AG08396 (cell line): ENCODE results near the gene FUT3.
A peak's percentile ranks its signal among the peaks of the same experiment; 100 is the strongest.
"Not testable (repeated sequence)": the region's sequence is repeated elsewhere in the genome, so short reads cannot be mapped to it uniquely, and the experiment has no call there.

Source experiments
- DNase-seq: peaks from one replicate; pipeline ENCODE4 v3.0.0; 2012; ENCODE audit warnings: low spot score, mixed read lengths

Gene FUT3

DNA sequence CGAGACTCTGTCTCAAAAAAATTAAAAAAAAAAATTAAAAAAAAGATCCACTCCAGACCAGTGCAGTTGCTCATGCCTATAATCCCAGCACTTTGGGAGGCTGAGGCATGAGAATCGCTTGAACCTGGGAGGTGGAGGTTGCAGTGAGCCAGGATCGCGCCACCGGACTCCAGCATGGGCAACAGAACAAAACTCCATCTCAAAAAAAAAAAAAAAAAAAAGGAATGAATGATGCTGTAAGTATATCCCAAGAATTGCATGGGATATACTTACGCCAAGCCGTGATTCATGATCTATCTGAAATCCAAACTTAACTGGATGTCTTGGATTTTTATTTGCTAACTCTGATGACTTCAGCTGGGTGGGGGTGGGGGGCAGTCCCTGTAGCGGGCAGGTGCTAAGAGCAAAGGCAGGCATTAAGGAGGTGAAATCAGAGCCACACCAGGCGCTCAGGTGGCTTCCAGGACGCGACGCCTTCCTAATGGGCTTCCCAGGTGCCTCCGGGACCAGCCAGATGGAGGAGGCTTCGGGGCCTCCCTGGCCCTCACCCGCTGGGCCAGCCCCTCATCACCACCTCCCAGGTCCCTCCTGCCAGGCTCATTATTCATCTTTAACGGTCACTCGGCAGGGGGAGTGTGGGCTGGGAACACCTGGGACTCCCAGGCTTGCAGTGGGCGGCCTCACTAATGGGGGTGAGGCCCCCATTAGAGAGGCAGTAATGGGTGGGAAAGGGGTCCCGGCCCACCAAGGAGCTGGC, 30.5 kb upstream of the FUT3 start:
- no peak for DNase-seq

DNA sequence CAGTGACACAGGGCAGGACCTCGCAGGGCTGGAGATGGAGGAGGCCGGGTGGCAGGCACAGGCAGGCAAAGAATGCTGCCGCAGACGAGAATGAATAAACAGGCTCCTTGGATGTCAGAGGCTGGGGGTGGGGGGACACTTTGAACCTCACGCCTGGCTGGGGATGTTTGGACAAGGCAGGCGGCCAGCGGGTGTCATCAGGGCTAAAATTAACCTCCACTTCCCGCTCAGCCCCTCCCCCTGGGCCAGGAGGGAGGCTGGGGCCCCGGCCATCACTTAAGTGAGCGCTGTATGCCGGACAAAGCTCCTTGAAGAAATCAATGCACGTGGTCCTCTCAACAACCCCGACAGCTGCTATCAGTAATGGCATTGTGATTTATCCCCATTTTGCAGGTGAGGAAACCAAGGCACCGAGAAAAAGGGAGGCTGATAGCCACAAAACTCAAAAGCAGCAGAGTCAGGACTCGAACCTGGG, 29.4 kb upstream of the FUT3 start:
- peak; percentile 87 for DNase-seq

DNA sequence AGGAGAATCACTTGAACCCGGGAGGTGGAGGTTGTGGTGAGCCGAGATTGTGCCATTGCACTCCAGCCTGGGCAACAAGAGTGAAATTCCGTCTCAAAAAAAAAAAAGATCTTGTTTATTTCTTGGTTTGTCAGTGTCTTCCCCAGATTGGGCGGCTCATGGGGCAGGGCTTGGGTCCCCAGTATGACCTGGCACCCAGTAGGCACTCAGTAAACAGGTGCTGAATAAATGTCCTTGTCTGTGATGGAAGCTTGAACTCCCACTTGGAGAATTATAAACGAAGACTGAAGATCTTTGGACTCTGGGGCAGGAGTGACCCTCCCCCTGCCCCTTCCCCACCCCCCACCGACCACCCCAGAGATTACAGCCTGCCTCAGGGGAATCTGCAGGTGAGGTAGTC, 28.9 kb upstream of the FUT3 start:
- no peak for DNase-seq

DNA sequence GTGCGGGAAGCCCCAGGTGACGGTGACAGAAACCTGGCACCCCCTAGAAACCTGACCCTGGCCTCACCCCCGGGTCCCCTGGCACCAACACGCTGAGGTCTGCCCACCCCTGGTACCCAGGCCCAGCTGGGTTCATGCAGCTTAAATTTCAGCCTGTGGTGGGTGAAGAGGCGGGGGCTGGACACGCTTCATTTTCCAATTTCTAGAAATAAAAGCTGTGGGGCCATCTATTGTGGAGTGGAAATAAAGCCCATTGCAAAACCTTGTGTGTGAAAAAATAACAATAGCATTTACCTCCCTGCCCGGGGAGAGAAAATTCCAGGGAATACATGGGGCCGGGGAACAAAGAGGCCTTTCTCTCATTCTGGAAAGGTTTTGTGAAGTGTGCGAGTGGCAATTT, 26.6 kb upstream of the FUT3 start:
- DNase-seq = no peak

DNA sequence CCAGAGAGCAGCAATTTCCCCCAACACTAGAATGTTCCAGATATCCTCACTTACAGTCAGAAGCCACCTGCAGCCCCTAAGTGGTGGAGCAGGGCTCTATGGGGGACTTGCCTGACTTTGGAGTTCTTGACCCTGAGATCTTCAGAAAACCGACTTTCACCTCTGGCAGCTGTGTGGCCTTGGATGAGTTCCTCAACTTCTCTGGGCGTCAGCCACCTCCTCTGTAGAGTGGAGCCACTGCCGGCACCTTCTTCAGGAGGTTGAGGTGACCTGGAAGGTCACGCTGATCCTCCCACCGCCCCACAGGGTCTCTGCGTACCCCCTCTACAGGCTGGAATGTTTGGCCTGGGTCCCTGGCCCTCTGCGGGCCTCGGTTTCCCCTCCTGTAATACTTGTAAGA, 26.2 kb upstream of the FUT3 start:
- DNase-seq = no peak

DNA sequence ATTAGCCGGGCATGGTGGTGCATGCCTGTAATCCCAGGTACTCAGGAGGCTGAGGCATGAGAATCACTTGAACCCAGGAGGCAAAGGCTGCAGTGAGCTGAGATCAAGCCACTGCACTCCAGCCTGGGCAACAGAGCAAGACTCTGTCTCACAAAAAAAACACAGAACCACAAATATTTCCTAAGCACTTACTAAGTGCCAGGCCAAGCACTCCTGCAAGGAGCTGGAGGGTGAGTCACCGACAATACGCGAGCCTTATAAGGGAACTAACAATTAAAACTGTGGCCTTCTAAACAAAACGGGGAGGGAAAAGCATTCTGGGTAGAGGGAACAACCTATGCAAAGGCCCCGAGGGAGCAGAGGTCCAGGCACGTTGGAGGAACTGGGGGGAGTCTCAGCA, 23.2 kb upstream of the FUT3 start:
- DNase-seq = not testable (repeated sequence)

DNA sequence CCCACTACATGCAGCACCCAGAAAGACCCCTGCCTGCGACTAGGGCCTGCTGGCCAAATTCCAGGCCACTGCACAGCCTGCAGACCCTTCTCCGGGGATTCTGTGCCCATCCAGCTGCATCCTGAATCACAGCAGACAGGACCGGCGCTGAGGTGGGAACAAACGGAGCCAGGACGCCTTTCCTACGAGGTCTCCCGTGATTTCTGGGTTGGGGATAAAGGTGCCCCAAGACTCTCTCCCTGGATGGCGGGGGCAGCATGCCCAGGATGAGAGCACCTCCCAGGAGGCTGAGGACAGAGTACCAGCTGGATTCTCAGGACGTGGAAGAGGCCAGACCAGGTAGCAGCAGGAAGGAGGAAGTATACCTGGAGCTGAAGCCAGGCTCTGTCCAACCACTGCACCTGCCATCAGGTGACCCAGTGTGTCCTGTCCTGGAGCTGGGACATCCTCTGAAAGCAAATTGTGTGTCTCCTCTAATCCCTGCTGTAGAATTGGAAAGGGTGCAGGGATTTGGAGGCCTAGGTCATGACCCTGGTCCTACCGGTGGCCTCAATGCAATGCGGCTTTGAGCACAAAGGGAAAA, 22.5 kb upstream of the FUT3 start:
- DNase-seq = no peak

DNA sequence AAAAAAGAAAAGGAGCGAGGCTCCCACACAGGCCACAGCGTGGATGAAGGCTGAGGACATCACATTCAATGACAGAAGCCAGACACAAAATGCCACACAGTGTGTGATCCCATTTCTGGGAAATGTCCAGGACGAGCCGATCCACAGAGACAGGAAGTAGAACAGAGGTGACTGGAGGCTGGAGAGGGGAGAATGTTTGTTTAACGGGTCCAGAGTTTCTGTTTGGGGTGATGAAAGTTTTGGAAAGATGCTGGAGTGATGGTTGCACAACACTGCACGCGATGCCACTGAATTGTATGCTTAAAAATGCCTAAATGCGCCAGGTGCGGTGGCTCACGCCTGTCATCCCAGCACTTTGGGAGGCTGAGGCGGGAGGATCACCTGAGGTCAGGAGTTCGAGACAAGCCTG, 19.7 kb upstream of the FUT3 start:
- DNase-seq = no peak

DNA sequence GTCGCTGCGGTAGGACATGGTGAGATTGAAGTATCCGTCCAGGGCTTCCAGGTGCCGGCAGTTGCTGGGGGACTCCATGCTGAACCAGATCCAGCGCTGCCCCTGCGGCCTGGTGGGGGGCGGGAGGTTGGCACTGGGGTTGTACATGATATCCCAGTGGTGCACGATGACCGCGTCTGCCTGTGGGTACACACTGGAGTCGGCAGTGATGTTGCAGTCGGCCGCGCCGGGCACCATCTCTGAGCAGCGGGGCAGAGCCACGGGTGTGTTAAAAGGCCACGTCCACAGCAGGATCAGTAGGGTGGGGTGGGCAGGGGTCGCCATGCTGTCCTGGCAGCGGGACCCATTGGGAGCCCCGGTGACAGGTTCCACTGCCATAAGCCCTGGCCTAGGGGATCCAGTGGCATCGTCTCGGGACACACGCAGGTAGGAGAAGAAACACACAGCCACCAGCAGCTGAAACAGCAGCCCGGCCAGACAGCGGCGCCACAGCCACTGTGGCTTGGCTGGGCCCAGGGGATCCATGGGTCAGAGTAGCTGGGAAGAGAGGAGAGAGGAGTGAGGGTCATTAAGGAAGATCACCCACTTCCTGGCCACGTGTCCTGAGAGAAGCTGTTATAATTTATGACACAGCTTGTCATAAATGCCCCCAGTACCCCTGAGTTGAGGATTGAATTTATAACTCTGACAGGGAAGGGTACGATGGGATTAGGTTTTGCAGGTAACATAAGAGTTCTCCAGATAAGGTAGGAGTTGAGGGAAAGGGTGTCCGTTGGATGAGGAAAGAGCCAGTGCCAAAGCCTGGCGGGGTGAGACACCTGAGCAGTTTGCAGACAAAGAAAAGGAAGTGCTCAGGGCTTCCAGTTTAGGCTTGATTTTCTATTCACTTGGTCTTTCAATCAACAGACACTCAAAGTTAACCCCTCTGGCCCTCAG, 16.2 kb upstream of the FUT3 start:
- no peak for DNase-seq

DNA sequence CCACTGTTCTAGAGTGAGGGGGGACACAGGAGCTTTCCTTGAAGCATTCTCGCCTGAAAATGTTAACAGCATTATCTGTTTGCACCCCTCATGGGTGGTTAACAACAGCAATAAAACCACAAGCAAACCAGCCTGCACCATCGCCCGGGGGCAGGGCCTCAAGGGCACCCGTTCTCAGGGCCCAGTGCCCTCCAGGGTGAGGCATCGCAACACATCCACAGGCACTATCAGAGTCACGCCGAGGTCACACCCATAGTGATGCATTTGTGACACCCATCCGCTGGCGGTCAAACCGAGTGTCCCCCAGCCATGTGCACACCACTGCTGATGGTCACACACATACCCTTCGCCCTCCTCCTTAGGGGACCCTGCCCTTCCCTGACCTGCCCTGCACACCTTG, 14.5 kb upstream of the FUT3 start:
- no peak for DNase-seq

DNA sequence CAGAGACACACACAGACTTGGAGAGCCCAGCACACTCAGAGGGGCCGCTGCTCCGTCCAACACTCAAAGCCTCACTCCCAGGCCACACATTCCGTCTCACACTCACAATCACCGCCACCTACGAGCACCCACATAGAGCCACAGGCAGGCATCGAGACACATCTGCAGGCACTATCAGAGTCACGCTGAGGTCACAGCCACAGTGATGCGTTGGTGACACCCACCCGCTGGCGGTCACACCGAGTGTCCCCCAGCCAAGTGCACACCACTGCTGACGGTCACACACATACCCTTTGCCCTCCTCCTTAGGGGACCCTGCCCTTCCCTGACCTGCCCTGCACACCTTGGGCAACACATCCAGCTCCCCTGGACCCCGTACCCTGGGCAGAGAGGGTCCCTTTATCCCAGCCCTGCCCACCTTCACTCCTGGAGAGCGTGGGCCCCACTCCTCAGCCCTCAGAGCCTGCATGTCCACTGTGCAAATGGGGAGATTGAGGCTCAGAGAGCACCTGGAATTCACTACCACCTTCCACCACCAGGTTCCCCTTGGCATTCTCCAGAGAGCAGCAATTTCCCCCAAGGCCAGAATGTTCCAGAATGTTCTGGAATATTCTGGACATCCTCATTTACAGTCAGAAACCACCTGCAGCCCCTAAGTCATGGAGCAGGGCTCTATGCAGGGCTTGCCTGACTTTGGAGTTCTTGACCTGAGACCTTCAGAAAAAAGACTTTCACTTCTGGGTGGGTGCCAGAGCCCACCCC, 13.7 kb upstream of the FUT3 start:
- no peak for DNase-seq

DNA sequence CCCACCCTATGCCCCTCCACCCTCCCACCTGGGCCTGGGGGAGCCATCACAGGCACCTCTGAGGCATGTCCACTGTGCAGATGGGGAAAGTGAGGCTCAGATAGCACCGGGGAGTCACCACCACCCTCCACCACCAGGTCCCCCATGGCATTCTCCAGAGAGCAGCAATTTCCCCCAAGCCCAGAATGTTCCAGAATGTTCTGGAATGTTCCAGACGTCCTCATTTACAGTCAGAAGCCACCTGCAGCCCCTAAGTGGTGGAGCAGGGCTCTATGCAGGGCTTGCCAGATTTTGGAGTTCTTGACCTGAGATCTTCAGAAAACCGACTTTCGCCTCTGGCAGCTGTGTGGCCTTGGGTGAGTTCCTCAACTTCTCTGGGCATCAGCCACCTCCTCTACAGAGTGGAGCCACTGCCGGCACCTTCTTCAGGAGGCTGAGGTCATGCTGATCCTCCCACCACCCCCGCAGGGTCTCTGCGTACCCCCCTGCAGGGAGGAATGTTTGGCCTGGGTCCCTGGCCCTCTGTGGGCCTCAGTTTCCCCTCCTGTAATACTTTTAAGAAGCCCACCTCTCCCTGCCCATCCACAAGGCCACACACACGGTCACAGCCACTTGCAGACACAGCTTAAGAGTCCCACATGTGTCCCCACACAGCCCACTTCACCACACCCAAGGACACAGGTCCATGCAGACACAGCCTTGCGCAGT, 12.9 kb upstream of the FUT3 start:
- DNase-seq = no peak

DNA sequence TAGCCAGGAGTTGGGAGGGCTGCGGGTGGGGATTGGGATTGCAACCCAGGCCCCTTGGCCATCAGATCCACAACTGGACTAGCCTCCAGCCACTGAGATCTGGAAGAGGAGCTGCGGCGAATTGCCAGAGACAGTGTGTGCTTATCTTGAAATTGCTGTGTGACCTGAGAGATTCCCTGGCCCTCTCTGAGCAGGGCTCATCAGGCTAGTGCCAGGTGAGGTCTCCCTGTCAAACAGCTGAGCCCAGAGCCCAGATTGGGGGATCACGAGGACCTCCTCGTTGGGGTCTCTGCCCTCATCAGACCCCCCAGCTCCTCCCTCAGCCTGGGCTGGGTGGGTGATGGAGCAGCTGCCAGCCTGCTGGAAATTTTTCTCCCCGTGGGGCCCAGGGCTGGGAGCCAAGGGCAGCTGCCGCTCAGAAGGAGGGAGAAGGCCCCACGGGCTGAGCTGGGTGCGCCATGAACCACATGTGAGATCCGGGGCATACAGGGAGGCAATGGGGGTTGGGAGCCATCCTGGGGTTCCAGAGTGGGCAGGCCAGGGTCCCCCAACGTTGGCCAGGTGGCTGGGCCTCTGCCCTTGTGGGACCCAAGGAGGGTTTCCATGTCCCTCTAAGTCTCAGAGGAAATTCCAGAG, 11.9 kb upstream of the FUT3 start:
- DNase-seq = no peak

DNA sequence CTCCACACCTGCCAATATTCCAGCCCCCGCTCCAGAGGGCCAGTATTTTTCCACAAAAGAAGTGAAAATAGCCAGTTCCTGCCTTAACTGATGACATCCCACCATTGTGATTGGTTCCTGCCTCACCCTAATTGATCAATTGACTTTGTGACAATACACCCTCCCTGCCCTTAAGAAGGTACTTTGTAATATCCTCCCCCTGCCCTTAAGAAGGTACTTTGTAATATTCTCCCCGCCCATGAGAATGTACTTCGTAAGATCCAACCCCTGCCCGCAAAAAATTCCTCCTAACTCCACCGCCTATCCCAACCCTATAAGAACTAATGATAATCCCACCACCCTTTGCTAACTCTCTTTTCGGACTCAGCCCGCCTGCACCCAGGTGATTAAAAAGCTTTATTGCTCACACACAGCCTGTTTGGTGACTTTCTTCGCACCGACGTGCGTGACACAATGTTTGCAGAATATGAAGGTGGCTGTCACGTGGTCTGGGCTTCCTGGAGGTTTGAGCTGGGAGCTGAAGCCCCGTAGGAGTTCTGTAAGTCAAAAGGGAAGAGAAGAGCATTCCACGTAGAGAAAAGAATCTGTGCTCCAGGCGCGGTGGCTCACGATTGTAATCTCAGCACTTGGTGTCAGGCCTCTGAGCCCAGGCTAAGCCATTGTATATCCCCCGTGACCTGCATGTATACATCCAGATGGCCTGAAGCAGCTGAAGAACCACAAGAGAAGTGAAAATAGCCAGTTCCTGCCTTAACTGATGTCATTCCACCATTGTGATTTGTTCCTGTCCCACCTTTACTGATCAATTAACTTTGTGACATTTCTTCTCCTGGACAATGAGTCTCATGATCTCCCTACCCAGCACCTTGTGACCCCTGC, 6.2 kb upstream of the FUT3 start:
- DNase-seq = no peak

DNA sequence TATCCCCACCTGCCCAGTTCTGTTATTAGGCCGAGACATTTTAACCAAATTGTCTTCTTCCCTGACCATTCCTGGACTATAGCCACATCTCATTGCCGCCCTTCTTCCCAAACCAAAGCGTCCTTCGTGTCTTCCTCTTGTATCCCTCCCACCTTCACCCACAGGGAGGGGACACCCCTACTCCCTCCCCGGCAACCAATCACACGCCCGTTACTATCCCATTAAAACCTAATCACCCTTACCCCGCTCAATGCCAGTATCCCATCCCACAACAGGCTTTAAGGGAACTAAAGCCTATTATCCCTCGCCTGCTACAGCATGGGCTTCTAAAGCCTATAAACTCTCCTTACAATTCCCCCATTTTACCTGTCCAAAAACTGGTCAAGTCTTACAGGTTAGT, 3.9 kb upstream of the FUT3 start:
- DNase-seq = not testable (repeated sequence)

DNA sequence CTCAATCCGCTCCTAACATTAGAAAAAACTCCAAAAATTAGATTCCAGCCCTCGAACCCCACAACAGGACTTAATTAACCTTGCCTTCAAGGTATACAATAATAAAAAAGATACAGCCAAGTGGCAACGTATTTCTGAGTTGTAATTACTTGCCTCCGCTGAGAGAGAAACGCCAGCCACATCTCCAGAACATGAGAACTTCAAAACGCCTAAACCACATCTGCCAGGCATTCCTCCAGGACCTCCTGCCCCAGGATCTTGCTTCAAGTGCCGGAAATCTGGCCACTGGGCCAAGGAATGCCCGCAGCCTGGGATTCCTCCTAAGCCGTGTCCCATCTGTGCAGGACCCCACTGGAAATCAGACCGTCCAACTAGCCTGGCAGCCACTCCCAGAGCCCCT, 2.9 kb upstream of the FUT3 start:
- DNase-seq = not testable (repeated sequence)

DNA sequence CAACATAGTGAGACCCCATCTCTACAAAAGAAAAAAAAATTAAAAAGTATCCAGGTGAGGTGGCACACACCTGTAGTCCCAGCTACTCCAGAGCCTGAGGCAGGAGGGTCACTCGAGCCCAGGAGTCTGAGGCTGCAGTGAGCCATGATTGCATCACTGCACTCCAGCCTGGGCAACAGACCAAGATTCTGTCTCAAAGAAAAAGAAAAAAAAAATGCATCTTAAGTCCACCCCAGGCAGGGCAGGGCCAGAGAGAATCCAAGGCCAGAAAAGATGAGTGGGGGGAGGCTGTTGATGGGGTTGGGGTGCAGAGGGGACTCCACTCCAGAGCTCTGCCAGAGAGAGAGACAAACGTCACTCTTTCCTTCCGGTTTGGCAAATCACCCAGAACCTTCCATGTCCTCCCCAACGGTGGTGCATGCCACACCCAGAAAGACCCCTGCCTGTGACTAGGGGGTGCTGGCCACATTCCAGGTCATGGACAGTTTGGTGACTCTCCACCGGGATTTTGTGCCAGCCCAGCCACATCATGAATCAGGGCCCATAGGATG, 431 bp downstream of the FUT3 start:
- DNase-seq = no peak

DNA sequence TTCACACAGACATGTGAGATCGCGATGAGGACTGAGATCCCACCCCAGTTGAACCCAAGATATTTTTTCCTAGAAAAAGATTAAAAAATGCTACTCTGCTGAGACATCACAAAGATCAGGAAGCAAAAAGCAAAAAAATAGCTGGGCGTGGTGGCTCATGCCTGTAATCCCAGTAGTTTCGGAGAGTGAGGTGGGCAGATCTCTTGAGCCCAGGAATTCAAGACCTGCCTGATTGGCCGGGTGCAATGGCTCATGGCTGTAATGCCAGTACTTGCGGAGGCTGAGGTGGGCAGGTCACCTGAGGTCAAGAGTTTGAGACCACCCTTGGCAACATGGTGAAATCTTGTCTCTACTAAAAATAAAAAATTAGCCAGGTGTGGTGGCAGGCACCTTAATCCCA, 1.1 kb downstream of the FUT3 start:
- no peak for DNase-seq

DNA sequence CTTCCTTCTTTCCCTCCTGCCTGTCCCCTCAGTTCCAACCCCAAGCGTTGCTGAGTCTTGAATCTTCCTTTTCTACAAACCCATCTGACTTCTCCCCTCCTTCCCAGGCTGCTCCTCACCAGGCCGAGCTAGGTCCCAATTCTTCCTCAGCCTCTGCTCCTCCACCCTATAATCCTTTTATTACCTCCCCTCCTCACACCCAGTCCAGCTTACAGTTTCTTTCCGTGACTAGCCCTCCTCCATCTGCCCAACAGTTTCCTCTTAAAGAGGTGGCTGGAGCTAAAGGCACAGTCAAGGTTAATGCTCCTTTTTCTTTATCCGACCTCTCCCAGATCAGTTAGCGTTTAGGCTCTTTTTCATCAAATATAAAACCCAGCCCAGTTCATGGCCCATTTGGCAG, 2.6 kb downstream of the FUT3 start:
- DNase-seq = not testable (repeated sequence)

DNA sequence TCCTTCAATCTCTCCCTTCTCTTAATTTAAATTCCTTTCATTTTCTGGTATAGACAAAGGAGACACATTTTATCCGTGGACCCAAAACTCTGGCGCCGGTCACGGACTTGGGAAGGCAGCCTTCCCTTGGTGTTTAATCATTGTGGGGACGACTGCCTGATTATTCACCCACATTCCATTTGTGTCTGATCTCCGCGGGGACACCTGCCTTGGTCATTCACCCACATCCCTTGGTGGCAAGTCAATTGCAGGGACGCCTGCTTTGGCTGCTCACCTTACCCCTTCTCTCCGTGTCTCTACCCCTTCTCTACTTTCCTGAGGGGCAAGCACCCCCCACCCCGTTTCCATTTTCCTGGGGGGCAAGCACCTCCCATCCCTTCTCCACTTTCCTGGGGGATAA, 3.4 kb downstream of the FUT3 start:
- DNase-seq = not testable (repeated sequence)
